OCI-LY7 (cell line): ENCODE measurements around the gene DNAH17.

Experiments used
- EZH2phosphoT487 ChIP-seq: fragments of 200-600 bp; sonication (generic); IDR thresholded peaks from 2 replicates; pipeline ENCODE4 v1.6.1; 2018; ENCODE audit warnings: low read depth, borderline replicate concordance, mild to moderate bottlenecking, mixed run types, antibody characterized with exemption, low read length, moderate library complexity, mixed read lengths
- TF ChIP-seq, protein P1 (sequence below): fragments of 200-600 bp; sonication (generic); conservative IDR thresholded peaks from 2 replicates; pipeline ENCODE4 v1.5.1; 2014; ENCODE audit warnings: mild to moderate bottlenecking, antibody characterized with exemption, low read length, moderate library complexity, mixed read lengths

DNA sequence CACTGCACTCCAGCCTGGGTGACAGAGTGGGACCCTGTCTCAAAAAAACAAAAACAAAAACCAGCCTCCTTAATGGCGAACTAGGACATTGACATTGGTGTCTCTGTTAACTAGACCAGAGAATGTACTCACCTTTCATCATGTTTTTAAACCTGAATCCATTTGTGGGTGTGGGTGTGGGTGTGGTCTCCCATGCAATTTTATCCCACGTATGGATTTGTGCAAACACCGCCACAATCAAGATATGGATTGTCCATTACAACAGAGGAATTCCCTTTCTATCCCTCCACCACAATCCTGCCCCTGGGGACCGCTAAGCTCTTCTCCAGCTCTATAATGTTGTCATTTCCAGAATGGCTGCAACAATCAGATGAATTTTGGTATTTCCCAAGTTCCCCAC lies 49.9 kb downstream of the DNAH17 start:
- TF ChIP-seq, protein P1, sequence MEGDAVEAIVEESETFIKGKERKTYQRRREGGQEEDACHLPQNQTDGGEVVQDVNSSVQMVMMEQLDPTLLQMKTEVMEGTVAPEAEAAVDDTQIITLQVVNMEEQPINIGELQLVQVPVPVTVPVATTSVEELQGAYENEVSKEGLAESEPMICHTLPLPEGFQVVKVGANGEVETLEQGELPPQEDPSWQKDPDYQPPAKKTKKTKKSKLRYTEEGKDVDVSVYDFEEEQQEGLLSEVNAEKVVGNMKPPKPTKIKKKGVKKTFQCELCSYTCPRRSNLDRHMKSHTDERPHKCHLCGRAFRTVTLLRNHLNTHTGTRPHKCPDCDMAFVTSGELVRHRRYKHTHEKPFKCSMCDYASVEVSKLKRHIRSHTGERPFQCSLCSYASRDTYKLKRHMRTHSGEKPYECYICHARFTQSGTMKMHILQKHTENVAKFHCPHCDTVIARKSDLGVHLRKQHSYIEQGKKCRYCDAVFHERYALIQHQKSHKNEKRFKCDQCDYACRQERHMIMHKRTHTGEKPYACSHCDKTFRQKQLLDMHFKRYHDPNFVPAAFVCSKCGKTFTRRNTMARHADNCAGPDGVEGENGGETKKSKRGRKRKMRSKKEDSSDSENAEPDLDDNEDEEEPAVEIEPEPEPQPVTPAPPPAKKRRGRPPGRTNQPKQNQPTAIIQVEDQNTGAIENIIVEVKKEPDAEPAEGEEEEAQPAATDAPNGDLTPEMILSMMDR = no peak
- no peak for TF ChIP-seq EZH2phosphoT487
